GM12878 (cell line): ENCODE data around the gene CA9. TPM values are rescaled to one million over a fixed set of nuclear protein-coding genes. Genes with fewer than 3 reads are reported as not detected.

ENCODE experiments used
- ATF3 ChIP-seq: IDR thresholded peaks from 2 replicates; pipeline ENCODE4 v1.6.1; 2011; ENCODE audit warnings: low read depth, mild to moderate bottlenecking, low read length, moderate library complexity, borderline replicate concordance; ENCODE audit errors: extremely low read depth
- CBFB ChIP-seq: IDR thresholded peaks from 2 replicates; pipeline ENCODE4 v1.6.1; 2016; ENCODE audit warnings: antibody characterized with exemption, low read depth
- DPF2 ChIP-seq: fragments of 450-650 bp; IDR thresholded peaks from 2 replicates; pipeline ENCODE4 v1.6.1; 2017; ENCODE audit warnings: mild to moderate bottlenecking
- GABPA ChIP-seq: IDR thresholded peaks from 2 replicates; pipeline ENCODE4 v1.6.1; 2014; ENCODE audit warnings: antibody characterized with exemption, low read depth, mild to moderate bottlenecking, inconsistent platforms
- HSF1 ChIP-seq: fragments of 150-350 bp; IDR thresholded peaks from 2 replicates; pipeline ENCODE4 v1.6.1; 2014; ENCODE audit warnings: mild to moderate bottlenecking, low read depth, low read length
- JUNB ChIP-seq: IDR thresholded peaks from 2 replicates; pipeline ENCODE4 v1.6.1; 2016; ENCODE audit warnings: antibody characterized with exemption, mild to moderate bottlenecking
- NFXL1 ChIP-seq: fragments of 450-650 bp; IDR thresholded peaks from 2 replicates; pipeline ENCODE4 v1.6.1; 2017; ENCODE audit warnings: antibody characterized with exemption, mild to moderate bottlenecking, borderline replicate concordance
- NFYB ChIP-seq: IDR thresholded peaks from 2 replicates; pipeline ENCODE4 v1.6.1; 2011; ENCODE audit warnings: low read depth, mild to moderate bottlenecking, low read length, improper control_type of control experiment, moderate library complexity; ENCODE audit not compliant: insufficient read depth
- NR2C1 ChIP-seq: fragments of 450-650 bp; IDR thresholded peaks from 2 replicates; pipeline ENCODE4 v1.6.1; 2017; ENCODE audit warnings: antibody characterized with exemption, mild to moderate bottlenecking, moderate library complexity
- NRF1 ChIP-seq: conservative IDR thresholded peaks from 2 replicates; pipeline ENCODE4 v1.6.1; 2011; ENCODE audit warnings: mild to moderate bottlenecking, low read depth, low read length, improper control_type of control experiment
- PAX8 ChIP-seq: fragments of 450-650 bp; IDR thresholded peaks from 2 replicates; pipeline ENCODE4 v1.6.1; 2017; ENCODE audit warnings: mild to moderate bottlenecking, moderate library complexity
- PML ChIP-seq: IDR thresholded peaks from 2 replicates; pipeline ENCODE4 v1.6.1; 2012; ENCODE audit warnings: low read length, inconsistent platforms
- RELB ChIP-seq: fragments of 450-650 bp; IDR thresholded peaks from 2 replicates; pipeline ENCODE4 v1.6.1; 2017; ENCODE audit warnings: low read depth, mild to moderate bottlenecking, moderate library complexity
- RFX5 ChIP-seq: IDR thresholded peaks from 2 replicates; pipeline ENCODE4 v1.6.1; 2011; ENCODE audit warnings: low read depth, low read length, improper control_type of control experiment
- SP1 ChIP-seq: IDR thresholded peaks from one replicate; pipeline ENCODE4 v1.6.1; 2011; ENCODE audit warnings: low read depth, low read length
- ZBTB11 ChIP-seq: fragments of 450-650 bp; formaldehyde crosslinking; IDR thresholded peaks from 2 replicates; pipeline ENCODE4 v1.5.0; 2022; ENCODE audit warnings: mild to moderate bottlenecking, missing genetic modification characterization
- ZBTB40 ChIP-seq: fragments of 450-650 bp; IDR thresholded peaks from 2 replicates; pipeline ENCODE4 v1.6.1; 2016; ENCODE audit warnings: mild to moderate bottlenecking, moderate library complexity, borderline replicate concordance
- polyA plus RNA-seq, 11 experiments: library from polyadenylated mRNA; depleted of rRNA in 4 of 11; unstranded in 6 of 11; stranded (reverse) in 5 of 11; fragments of >200 nt; fragmentation: Nextera tagmentation in 4 of 11; fragmentation: Illumina TruSeq in 1 of 11; extraction: Ambion mirVana in 4 of 11; extraction: Trizol in 1 of 11; gene quantifications; 1 replicate in 1 of 11; 2 replicates in 10 of 11; pipeline versions ENCODE4 v1.2.1 to v1.2.3, GENCODE V29; 2011 to 2016; ENCODE audit warnings: inconsistent platforms in 2 of 11, missing spikeins in 2 of 11, low read depth in 1 of 11
- total RNA-seq, 4 experiments: library from RNA; depleted of rRNA in 3 of 4; stranded (reverse); fragments of >200 nt in 3 of 4; fragmentation: Illumina TruSeq in 1 of 4; extraction: Trizol in 1 of 4; gene quantifications; 2 replicates each; pipeline versions ENCODE4 v1.2.1 to v1.2.3, GENCODE V29; 2013 to 2021

The CA9 gene
- total and polyA plus RNA-seq, 10 of the 15 experiments (the other 5 are each of a cell fraction or from before 2014, with no cell fraction given) = 0.53 to 6.6 (median 1.2) TPM

GRCh38 chr9:35657546-35658136 is 16.1 kb upstream of the CA9 start, which contains the start of gene RMRP (continued):
- TF ChIP-seq ATF3 (no peak), RELB (peak; percentile 97), CBFB (peak; percentile 69), NRF1 (no peak; the same call in 1 of the 2 replicates), DPF2 (peak; percentile 83), PAX8 (no peak), SP1 (peak; percentile 54), PML (no peak), GABPA (no peak), ZBTB40 (peak; percentile 86), NFYB (no peak), HSF1 (0 out of 2 replicates have a peak, but pooled peaks have one; percentile 12), JUNB (peak; percentile 6; the same call in 1 of the 2 replicates), NFXL1 (no peak), RFX5 (no peak), NR2C1 (no peak), ZBTB11 (CRISPR knock-in tag) (no peak)
